HG03175 (cell line): ENCODE measurements around the gene TMEM244.
"Not testable (repeated sequence)": the region's sequence is repeated elsewhere in the genome, so short reads cannot be mapped to it uniquely, and the experiment has no call there.

Experiments used
- ATAC-seq: cut with Tn5 transposase; IDR thresholded peaks from one replicate; pipeline ENCODE4 v1.9.1; 2021; ENCODE audit warnings: mild to moderate bottlenecking, moderate library complexity; ENCODE audit not compliant: unreplicated experiment

Gene TMEM244

DNA sequence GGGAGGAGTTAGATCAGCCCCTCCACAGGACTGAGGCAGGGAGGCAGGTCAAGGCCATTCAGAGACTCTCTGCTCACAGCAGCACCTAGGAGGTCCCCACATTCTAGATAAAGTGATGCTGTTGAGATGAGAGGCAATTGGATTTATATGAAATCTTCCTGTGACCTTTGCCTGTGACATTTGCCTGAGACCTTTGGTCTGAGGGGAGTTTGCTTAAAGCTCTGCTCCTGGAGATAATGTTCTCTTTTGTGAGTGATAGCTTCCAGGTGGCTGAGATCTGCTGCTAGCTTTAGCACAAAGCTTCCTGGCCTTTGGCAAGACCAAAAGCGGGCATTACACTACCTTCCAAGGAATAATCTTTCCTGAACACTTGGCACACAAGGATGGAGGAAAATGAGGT, 43.3 kb downstream of the TMEM244 start:
- ATAC-seq = no peak

DNA sequence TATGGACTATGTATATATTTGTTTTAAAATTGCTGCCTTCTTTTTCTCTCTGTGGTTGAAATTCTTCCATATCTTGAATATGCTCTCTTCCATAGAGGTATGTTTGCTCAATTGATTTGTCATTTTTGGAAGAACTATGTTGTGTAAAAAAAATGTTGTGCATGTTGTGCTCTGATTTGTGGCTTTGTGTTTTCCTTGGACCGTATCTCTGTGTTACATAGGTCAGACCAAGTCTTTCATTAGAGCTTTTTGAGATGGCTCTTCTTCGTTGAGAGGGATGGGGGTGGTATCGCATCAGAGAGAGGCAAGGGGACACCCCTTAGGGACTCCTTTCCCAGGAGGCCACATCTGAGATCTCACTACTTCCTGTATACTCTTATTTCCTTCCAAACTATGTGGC, 43.8 kb downstream of the TMEM244 start:
- no peak for ATAC-seq

DNA sequence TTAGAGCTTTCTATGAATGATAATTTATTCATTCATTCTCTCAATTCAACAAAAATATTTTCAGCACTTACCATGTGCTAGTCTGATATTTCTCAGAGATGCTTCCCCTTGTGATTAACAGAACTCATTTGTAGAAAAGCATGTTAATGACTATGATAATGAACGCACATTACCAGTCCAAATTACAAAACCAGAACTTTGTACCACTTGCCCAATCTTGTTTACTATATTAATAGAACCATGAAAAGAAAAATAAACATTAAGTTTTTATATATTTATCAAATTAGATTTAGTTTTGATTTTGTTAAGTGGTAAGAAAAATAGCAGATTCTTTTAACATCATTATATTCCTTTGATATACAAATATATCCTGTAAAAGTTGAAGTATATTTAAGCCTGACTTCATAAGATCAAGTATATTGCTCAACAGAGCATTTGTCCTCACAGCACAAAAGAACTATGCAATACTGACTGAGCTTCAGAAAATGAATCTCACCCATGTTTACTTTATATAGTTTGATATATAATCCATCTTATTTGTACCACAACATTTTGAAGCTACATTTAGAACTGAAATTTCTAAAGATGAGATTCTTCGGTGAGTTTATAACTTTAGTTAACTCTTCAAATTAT, 48.9 kb downstream of the TMEM244 start:
- ATAC-seq = no peak

GRCh38 chr6:129807141-129807540, 54.0 kb downstream of the TMEM244 start:
- ATAC-seq = not testable (repeated sequence)

GRCh38 chr6:129802920-129803319, 58.2 kb downstream of the TMEM244 start:
- ATAC-seq = not testable (repeated sequence)

DNA sequence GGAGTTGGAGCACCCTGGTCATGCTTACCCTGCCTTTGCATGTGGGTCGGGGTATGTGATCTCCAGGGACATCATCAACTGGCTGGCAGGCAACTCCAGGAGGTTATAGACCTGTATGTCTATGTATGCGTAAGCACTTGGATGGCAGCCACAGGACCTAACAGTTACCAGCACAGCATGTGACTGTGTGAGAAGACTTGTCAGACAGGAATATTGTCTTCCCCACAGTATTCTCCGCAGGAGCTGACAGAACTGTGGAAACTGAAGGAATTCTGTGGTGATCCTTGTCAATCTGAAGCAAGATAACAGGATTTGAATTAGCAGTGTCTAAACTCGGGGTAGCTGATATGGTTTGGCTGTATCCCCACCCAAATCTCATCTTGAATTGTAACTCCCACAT, 59.2 kb downstream of the TMEM244 start:
- ATAC-seq = no peak

- no peak for ATAC-seq
These were observed 65.9 kb downstream of the TMEM244 start for GRCh38 chr6:129795261-129795660.

DNA sequence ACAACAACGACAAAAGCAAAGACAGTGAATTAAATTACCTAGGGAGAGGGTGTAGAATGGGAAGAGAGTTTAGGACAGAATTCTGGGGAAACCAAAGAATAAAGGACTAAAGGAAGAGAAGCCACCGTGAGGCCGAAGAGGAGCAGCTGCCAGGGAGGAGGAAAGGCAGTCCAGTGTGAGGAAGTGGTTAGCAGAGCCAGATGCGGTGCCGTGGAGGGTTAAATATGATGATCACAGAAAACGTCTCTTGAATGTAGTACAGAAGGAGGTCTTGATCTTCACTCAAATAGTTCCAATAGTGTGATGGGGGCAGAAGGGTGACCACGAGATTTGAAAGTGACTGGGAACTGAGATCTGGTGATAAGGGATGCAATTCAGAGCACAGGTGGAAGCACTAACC, 67.7 kb downstream of the TMEM244 start:
- no peak for ATAC-seq

- ATAC-seq = no peak
These were observed 69.1 kb downstream of the TMEM244 start for GRCh38 chr6:129792049-129792448.

- no peak for ATAC-seq
These were observed 70.3 kb downstream of the TMEM244 start for GRCh38 chr6:129790785-129791184.

DNA sequence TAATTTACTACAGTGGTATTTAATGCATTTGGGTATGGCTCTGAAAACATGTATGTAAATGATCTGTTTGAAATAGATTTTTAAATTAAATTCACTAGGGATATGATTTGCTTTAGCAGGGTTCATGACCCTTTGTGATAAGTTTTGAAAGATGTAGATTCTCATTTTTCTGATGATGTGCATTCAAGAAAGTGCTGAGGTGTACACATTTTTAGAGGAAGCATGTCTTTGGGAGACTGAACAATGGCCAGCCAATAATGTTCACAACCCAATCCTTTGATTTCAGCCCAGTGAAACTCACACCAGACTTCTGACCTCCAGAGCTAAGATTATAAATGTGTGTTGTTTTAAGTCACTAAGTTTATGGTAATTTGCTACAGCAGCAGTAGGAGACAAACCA, 71.1 kb downstream of the TMEM244 start:
- no peak for ATAC-seq

DNA sequence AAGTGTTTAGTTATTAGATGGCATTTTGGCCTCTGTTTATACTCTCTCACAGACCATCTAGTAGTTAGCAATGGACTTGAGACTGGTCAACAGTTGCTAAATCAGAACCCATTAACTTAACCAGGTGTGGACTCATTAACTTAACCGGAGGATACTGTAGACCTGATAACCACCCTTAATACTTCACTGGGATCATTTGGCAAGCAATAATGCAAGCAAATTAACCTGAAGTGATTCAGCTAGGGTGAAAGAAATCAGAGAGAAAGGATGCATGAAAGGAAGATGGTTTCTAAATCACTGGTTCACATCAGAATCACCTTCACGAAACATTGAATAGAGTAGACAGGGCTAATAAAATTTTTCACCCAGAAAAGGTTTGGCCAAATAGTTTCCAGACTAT, 73.3 kb downstream of the TMEM244 start:
- no peak for ATAC-seq

GRCh38 chr6:129786548-129786947, 74.6 kb downstream of the TMEM244 start:
- no peak for ATAC-seq

- ATAC-seq = no peak
These were observed 75.4 kb downstream of the TMEM244 start for GRCh38 chr6:129785756-129786135.

DNA sequence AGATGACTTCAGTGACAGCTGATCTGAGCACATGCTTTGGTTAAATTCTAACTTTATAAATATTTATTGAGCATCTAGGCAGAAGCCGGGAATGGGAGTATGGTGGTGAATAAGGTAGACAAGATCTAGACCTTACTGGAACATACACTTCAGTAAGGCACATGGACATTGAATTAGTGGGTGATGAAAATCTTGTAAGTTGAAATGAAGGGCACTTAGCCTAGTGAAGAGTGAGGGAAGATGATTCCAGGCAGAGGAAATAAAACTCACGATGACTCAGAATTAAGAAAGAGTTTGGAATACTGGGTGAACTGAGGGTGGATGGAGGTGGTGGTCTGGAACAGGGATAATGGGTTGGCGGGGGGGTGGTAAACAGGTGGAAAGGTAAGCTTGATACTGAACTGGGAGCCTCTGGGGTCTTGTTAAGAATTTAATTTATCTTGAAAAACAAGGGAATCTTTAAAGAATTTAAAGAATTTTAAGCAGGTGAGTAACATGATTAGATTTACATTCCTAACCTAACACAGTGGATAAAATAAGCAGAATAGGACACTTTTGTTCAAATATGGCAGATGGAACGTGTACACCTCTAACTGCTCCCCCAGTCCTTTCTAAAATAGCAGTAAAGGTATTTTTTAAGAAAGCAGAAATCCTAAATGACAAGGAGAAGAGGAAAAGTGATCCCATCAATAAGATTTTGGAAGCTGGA, 75.9 kb downstream of the TMEM244 start:
- ATAC-seq = no peak
